Liver (tissue), 9 donors: ENCODE data around the gene NUDT4. TPM values are rescaled to one million over a fixed set of nuclear protein-coding genes. Genes with fewer than 3 reads are reported as not detected.

Experiments used
- DNase-seq: peaks from one replicate; pipeline ENCODE4 v3.0.0-alpha.2; 2017; ENCODE audit warnings: low spot score
- H3K27ac ChIP-seq, 2 donors: one replicate each; pipeline ENCODE4 v1.7.0; 2013; ENCODE audit warnings: inconsistent platforms in 2 of 2, low read length in 2 of 2, control low read depth in 1 of 2, low read depth in 1 of 2, mild to moderate bottlenecking in 1 of 2
- H3K27me3 ChIP-seq, 4 donors: one replicate each; pipeline versions ENCODE4 v1.6.1 to v1.7.0; 2013; ENCODE audit warnings: low read length in 3 of 4, inconsistent platforms in 1 of 4, mild to moderate bottlenecking in 1 of 4, moderate library complexity in 1 of 4; ENCODE audit not compliant: control insufficient read depth in 4 of 4, insufficient read depth in 4 of 4
- H3K36me3 ChIP-seq, 4 donors: one replicate each; pipeline versions ENCODE4 v1.6.1 to v1.7.0; 2013; ENCODE audit warnings: low read length in 3 of 4, mild to moderate bottlenecking in 3 of 4, low read depth in 1 of 4, moderate library complexity in 1 of 4; ENCODE audit not compliant: control insufficient read depth in 4 of 4, insufficient read depth in 3 of 4
- H3K4me1 ChIP-seq, 4 donors: one replicate each; pipeline versions ENCODE4 v1.6.1 to v1.7.0; 2013; ENCODE audit warnings: low read length in 3 of 4, mild to moderate bottlenecking in 3 of 4, moderate library complexity in 1 of 4; ENCODE audit not compliant: control insufficient read depth in 4 of 4, insufficient read depth in 4 of 4
- H3K4me3 ChIP-seq, 3 donors: one replicate each; pipeline versions ENCODE4 v1.6.1 to v1.7.0; 2013; ENCODE audit warnings: low read length in 3 of 3, control low read depth in 1 of 3, low read depth in 1 of 3, mild to moderate bottlenecking in 1 of 3
- H3K9ac ChIP-seq, 2 donors: one replicate each; pipeline ENCODE4 v1.7.0; 2013; ENCODE audit warnings: low read length in 2 of 2, mild to moderate bottlenecking in 2 of 2, moderate library complexity in 2 of 2, control low read depth in 1 of 2, low read depth in 1 of 2
- H3K9me3 ChIP-seq, 4 donors: one replicate each; pipeline versions ENCODE4 v1.6.1 to v1.7.0; 2013; ENCODE audit warnings: low read length in 3 of 4; ENCODE audit not compliant: control insufficient read depth in 4 of 4
- CTCF ChIP-seq: fragments of 150-350 bp; IDR thresholded peaks from 2 replicates; pipeline ENCODE4 v1.5.1; 2017; ENCODE audit warnings: improper control_type of control experiment, low read depth, low read length; ENCODE audit not compliant: missing input control
- EGR1 ChIP-seq, 2 donors: IDR thresholded peaks; 2 replicates each; pipeline ENCODE4 v1.6.1; 2016 to 2018; ENCODE audit warnings: antibody characterized with exemption in 2 of 2, low read depth in 2 of 2
- FOXA1 ChIP-seq: IDR thresholded peaks from 2 replicates; pipeline ENCODE4 v1.6.1; 2016; ENCODE audit warnings: antibody characterized with exemption
- FOXA2 ChIP-seq: IDR thresholded peaks from 2 replicates; pipeline ENCODE4 v1.6.1; 2016; ENCODE audit warnings: antibody characterized with exemption
- GABPA ChIP-seq, 2 donors: IDR thresholded peaks in 1 of 2; conservative IDR thresholded peaks in 1 of 2; 2 replicates each; pipeline ENCODE4 v1.6.1; 2016; ENCODE audit warnings: antibody characterized with exemption in 2 of 2, mild to moderate bottlenecking in 1 of 2, moderate library complexity in 1 of 2
- HNF4A ChIP-seq, 2 donors: conservative IDR thresholded peaks; 2 replicates each; pipeline ENCODE4 v1.6.1; 2016; ENCODE audit warnings: antibody characterized with exemption in 2 of 2, mild to moderate bottlenecking in 2 of 2
- HNF4G ChIP-seq: IDR thresholded peaks from 2 replicates; pipeline ENCODE4 v1.6.1; 2016; ENCODE audit warnings: antibody characterized with exemption
- JUND ChIP-seq, 2 donors: IDR thresholded peaks; 2 replicates each; pipeline ENCODE4 v1.6.1; 2016; ENCODE audit warnings: antibody characterized with exemption in 2 of 2
- MAX ChIP-seq: IDR thresholded peaks from 2 replicates; pipeline ENCODE4 v1.6.1; 2016; ENCODE audit warnings: antibody characterized with exemption
- NR2F2 ChIP-seq: IDR thresholded peaks from 2 replicates; pipeline ENCODE4 v1.6.1; 2016; ENCODE audit warnings: antibody characterized with exemption
- RAD21 ChIP-seq, 2 donors: IDR thresholded peaks; 2 replicates each; pipeline ENCODE4 v1.6.1; 2016; ENCODE audit warnings: antibody characterized with exemption in 2 of 2, mild to moderate bottlenecking in 2 of 2
- RXRA ChIP-seq, 2 donors: IDR thresholded peaks; 2 replicates each; pipeline ENCODE4 v1.6.1; 2017 to 2018; ENCODE audit warnings: antibody characterized with exemption in 2 of 2, mild to moderate bottlenecking in 1 of 2
- SP1 ChIP-seq: IDR thresholded peaks from 2 replicates; pipeline ENCODE4 v1.6.1; 2018; ENCODE audit warnings: antibody characterized with exemption, mild to moderate bottlenecking
- TAF1 ChIP-seq: conservative IDR thresholded peaks from 2 replicates; pipeline ENCODE4 v1.6.1; 2016; ENCODE audit warnings: antibody characterized with exemption, mild to moderate bottlenecking
- YY1 ChIP-seq: IDR thresholded peaks from 2 replicates; pipeline ENCODE4 v1.6.1; 2016; ENCODE audit warnings: antibody characterized with exemption, mild to moderate bottlenecking
- WGBS: extraction: QIAGEN DNeasy Blood & Tissue Kit; methylation state at CpG from one replicate; pipeline ENCODE4 v1.1.7; 2013; 5-methylcytosine and 5-hydroxymethylcytosine counted together
- polyA plus RNA-seq, 2 donors: library from polyadenylated mRNA; stranded (reverse) in 1 of 2; unstranded in 1 of 2; fragments of 200-250 nt in 1 of 2; fragments of >200 nt in 1 of 2; fragmentation: Nextera tagmentation in 1 of 2; extraction: Ambion mirVana in 1 of 2; gene quantifications; one replicate each; pipeline versions ENCODE4 v1.2.1 to v1.2.3, GENCODE V29; 2013 to 2015
- total RNA-seq, 2 donors: library from RNA; depleted of rRNA; stranded (reverse); fragments of >200 nt; gene quantifications; one replicate each; pipeline ENCODE4 v1.2.3, GENCODE V29; 2014
- TF ChIP-seq, protein P1 (sequence below): IDR thresholded peaks from 2 replicates; pipeline ENCODE4 v1.6.1; 2016; ENCODE audit warnings: antibody characterized with exemption
- TF ChIP-seq, protein P2 (sequence below): IDR thresholded peaks from 2 replicates; pipeline ENCODE4 v1.6.1; 2016; ENCODE audit warnings: antibody characterized with exemption
- TF ChIP-seq, protein P3 (sequence below): IDR thresholded peaks from 2 replicates; pipeline ENCODE4 v1.6.1; 2016; ENCODE audit warnings: antibody characterized with exemption, mild to moderate bottlenecking
- donor health status: healthy.
- donor health status: healthy.
- donor health status: healthy.
- donor health status: healthy.
- donor health status: healthy.

Gene NUDT4
- total and polyA plus RNA-seq, 4 donors: 8.9 to 141 (median 11.9) TPM

DNA sequence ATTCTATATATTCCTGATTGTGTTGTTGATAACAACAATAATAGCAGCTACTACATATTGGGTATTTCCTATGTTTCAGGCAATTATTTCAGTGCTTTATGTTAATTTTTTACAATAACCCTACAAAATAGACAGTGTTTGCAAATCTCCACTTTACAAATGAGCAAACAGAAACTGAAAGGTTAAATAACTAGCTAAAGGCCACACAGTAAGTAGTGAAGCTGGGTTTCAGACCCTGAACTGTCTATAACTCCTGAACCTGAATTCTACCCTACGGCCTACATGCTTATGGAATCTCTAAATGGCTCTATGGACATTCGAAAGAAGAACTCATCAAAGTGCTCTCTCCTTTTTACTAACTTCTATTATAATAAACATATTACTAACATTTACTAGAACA lies 19.7 kb upstream of the NUDT4 start:
- TF ChIP-seq JUND (IDR thresholded peaks at IDR 0.05) (no peak), YY1 (no peak), HNF4A (conservative IDR thresholded peaks at IDR 0.05) (no peak), EGR1 (IDR thresholded peaks at IDR 0.05; ENCODE audit: low read depth in 2 of 2) (no peak), CTCF (no peak), FOXA2 (no peak), MAX (no peak), RAD21 (IDR thresholded peaks at IDR 0.05) (no peak), SP1 (no peak), TAF1 (no peak), GABPA (IDR thresholded peaks at IDR 0.05 in 1 of 2, conservative IDR thresholded peaks at IDR 0.05 in 1 of 2) (no peak), FOXA1 (no peak), HNF4G (no peak)
- TF ChIP-seq, protein P1, sequence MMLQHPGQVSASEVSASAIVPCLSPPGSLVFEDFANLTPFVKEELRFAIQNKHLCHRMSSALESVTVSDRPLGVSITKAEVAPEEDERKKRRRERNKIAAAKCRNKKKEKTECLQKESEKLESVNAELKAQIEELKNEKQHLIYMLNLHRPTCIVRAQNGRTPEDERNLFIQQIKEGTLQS: no peak
- TF ChIP-seq, protein P2, sequence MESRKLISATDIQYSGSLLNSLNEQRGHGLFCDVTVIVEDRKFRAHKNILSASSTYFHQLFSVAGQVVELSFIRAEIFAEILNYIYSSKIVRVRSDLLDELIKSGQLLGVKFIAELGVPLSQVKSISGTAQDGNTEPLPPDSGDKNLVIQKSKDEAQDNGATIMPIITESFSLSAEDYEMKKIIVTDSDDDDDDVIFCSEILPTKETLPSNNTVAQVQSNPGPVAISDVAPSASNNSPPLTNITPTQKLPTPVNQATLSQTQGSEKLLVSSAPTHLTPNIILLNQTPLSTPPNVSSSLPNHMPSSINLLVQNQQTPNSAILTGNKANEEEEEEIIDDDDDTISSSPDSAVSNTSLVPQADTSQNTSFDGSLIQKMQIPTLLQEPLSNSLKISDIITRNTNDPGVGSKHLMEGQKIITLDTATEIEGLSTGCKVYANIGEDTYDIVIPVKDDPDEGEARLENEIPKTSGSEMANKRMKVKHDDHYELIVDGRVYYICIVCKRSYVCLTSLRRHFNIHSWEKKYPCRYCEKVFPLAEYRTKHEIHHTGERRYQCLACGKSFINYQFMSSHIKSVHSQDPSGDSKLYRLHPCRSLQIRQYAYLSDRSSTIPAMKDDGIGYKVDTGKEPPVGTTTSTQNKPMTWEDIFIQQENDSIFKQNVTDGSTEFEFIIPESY: no peak
- TF ChIP-seq, protein P3, sequence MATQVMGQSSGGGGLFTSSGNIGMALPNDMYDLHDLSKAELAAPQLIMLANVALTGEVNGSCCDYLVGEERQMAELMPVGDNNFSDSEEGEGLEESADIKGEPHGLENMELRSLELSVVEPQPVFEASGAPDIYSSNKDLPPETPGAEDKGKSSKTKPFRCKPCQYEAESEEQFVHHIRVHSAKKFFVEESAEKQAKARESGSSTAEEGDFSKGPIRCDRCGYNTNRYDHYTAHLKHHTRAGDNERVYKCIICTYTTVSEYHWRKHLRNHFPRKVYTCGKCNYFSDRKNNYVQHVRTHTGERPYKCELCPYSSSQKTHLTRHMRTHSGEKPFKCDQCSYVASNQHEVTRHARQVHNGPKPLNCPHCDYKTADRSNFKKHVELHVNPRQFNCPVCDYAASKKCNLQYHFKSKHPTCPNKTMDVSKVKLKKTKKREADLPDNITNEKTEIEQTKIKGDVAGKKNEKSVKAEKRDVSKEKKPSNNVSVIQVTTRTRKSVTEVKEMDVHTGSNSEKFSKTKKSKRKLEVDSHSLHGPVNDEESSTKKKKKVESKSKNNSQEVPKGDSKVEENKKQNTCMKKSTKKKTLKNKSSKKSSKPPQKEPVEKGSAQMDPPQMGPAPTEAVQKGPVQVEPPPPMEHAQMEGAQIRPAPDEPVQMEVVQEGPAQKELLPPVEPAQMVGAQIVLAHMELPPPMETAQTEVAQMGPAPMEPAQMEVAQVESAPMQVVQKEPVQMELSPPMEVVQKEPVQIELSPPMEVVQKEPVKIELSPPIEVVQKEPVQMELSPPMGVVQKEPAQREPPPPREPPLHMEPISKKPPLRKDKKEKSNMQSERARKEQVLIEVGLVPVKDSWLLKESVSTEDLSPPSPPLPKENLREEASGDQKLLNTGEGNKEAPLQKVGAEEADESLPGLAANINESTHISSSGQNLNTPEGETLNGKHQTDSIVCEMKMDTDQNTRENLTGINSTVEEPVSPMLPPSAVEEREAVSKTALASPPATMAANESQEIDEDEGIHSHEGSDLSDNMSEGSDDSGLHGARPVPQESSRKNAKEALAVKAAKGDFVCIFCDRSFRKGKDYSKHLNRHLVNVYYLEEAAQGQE: no peak
- no peak overlapping the region for H3K4me3 ChIP-seq
- 97% methylated on average over 2 of the region's 2 CpGs for WGBS

DNA sequence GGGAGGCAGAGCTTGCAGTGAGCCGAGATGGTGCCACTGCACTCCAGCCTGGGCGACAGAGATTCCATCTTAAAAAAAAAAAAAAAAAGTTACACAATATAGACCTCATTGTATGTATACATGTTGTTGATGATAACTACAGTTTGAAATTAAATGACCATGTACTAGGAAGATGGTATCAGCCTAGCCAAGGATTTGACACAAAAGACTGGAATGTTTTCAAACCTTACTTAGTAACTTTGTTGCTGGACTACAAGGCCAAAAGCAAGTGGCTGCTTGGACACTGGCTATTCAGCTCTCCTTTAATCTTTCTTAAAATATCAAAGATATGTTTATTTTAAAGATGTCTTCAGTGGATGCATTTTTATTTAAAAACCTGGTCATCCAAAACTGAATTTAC lies 18.9 kb upstream of the NUDT4 start:
- Histone ChIP-seq H3K27me3 (no peaks in the 10 kb centered on the region), H3K36me3 (no peaks in the 10 kb centered on the region), H3K4me1 (no peaks in the 10 kb centered on the region), H3K9ac (no peak overlapping the region), H3K27ac (no peak overlapping the region), H3K9me3 (no peaks in the 10 kb centered on the region), H3K4me3 (no peak overlapping the region)
- no peak for TF ChIP-seq NR2F2
- no peak for TF ChIP-seq EGR1 (IDR thresholded peaks at IDR 0.05; ENCODE audit: low read depth in 2 of 2)
- no peak for TF ChIP-seq GABPA (IDR thresholded peaks at IDR 0.05 in 1 of 2, conservative IDR thresholded peaks at IDR 0.05 in 1 of 2)
- no peak for TF ChIP-seq HNF4A (conservative IDR thresholded peaks at IDR 0.05)
- TF ChIP-seq RXRA (IDR thresholded peaks at IDR 0.05): no peak
- no peak for DNase-seq
- 96% methylated on average over 2 of the region's 2 CpGs for WGBS

More for the DNA sequence above, 19.7 kb upstream of the NUDT4 start:
- no peaks in the 10 kb centered on the region for H3K9me3 ChIP-seq
- no peak overlapping the region for H3K27ac ChIP-seq
- no peaks in the 10 kb centered on the region for H3K27me3 ChIP-seq
- H3K4me1 ChIP-seq: no peaks in the 10 kb centered on the region
- H3K36me3 ChIP-seq: no peaks in the 10 kb centered on the region
- H3K9ac ChIP-seq: no peak overlapping the region
- DNase-seq: no peak
